KOPT-K1 (cell line): ENCODE results near the gene SPIB.
"Not testable (repeated sequence)": the region's sequence is repeated elsewhere in the genome, so short reads cannot be mapped to it uniquely, and the experiment has no call there.

ENCODE experiments used
- H3K27ac ChIP-seq: fragments of 200-600 bp; sonication (generic); 2 replicates; pipeline ENCODE4 v1.5.1; 2016; ENCODE audit warnings: antibody characterized with exemption, mild to moderate bottlenecking, low read depth, low read length; ENCODE audit not compliant: poor library complexity, severe bottlenecking
- H3K36me3 ChIP-seq: fragments of 200-600 bp; sonication (generic); 2 replicates; pipeline ENCODE4 v1.5.1; 2017; ENCODE audit warnings: antibody characterized with exemption, mild to moderate bottlenecking, low read length, moderate library complexity; ENCODE audit not compliant: insufficient read depth
- H3K9me3 ChIP-seq: fragments of 200-600 bp; sonication (generic); 2 replicates; pipeline ENCODE4 v1.5.1; 2017; ENCODE audit warnings: antibody characterized with exemption, low read length, mild to moderate bottlenecking; ENCODE audit not compliant: insufficient read depth, poor library complexity, severe bottlenecking

The SPIB gene

GRCh38 chr19:50435221-50435620 is 16.5 kb downstream of the SPIB start:
- no peaks in the 10 kb centered on the region for H3K9me3 ChIP-seq
- no peaks in the 10 kb centered on the region for H3K36me3 ChIP-seq
- H3K27ac ChIP-seq = no peak overlapping the region

GRCh38 chr19:50435627-50436026 is 16.9 kb downstream of the SPIB start:
- no peaks in the 10 kb centered on the region for H3K9me3 ChIP-seq
- H3K36me3 ChIP-seq = no peaks in the 10 kb centered on the region
- H3K27ac ChIP-seq = no peak overlapping the region

GRCh38 chr19:50437862-50438449 is 19.2 kb downstream of the SPIB start:
- H3K9me3 ChIP-seq = no peaks in the 10 kb centered on the region
- no peaks in the 10 kb centered on the region for H3K36me3 ChIP-seq
- no peak overlapping the region for H3K27ac ChIP-seq

- H3K36me3 ChIP-seq, H3K9me3 ChIP-seq, H3K27ac ChIP-seq: not testable (repeated sequence)
Observed at GRCh38 chr19:50439130-50439529, 20.4 kb downstream of the SPIB start.

GRCh38 chr19:50444059-50444458 is 25.3 kb downstream of the SPIB start:
- Histone ChIP-seq H3K27ac (no peak overlapping the region), H3K9me3 (no peaks in the 10 kb centered on the region), H3K36me3 (no peaks in the 10 kb centered on the region)

GRCh38 chr19:50447053-50447452 is 28.3 kb downstream of the SPIB start:
- H3K36me3 ChIP-seq = no peaks in the 10 kb centered on the region
- H3K27ac ChIP-seq = no peak overlapping the region
- no peaks in the 10 kb centered on the region for H3K9me3 ChIP-seq

GRCh38 chr19:50447750-50448149 is 29.0 kb downstream of the SPIB start:
- Histone ChIP-seq H3K36me3 (no peaks in the 10 kb centered on the region), H3K27ac (no peak overlapping the region), H3K9me3 (no peaks in the 10 kb centered on the region)

- no peaks in the 10 kb centered on the region for H3K9me3 ChIP-seq
- H3K27ac ChIP-seq = no peak overlapping the region
- H3K36me3 ChIP-seq = no peaks in the 10 kb centered on the region
Observed at GRCh38 chr19:50449236-50449899, 30.6 kb downstream of the SPIB start.

GRCh38 chr19:50450369-50451222 is 31.9 kb downstream of the SPIB start:
- Histone ChIP-seq H3K36me3 (no peaks in the 10 kb centered on the region), H3K9me3 (no peaks in the 10 kb centered on the region), H3K27ac (no peak overlapping the region)

GRCh38 chr19:50451223-50451534 is 32.4 kb downstream of the SPIB start:
- no peaks in the 10 kb centered on the region for H3K9me3 ChIP-seq
- H3K27ac ChIP-seq = no peak overlapping the region
- no peaks in the 10 kb centered on the region for H3K36me3 ChIP-seq

- Histone ChIP-seq H3K9me3 (no peaks in the 10 kb centered on the region), H3K27ac (no peak overlapping the region), H3K36me3 (no peaks in the 10 kb centered on the region)
Observed at GRCh38 chr19:50453243-50453642, 34.5 kb downstream of the SPIB start.

GRCh38 chr19:50455992-50456391 is 37.3 kb downstream of the SPIB start:
- H3K36me3 ChIP-seq = no peaks in the 10 kb centered on the region
- H3K27ac ChIP-seq = no peak overlapping the region
- H3K9me3 ChIP-seq = no peaks in the 10 kb centered on the region

- no peaks in the 10 kb centered on the region for H3K36me3 ChIP-seq
- no peaks in the 10 kb centered on the region for H3K9me3 ChIP-seq
- no peak overlapping the region for H3K27ac ChIP-seq
Observed at GRCh38 chr19:50457300-50457699, 38.6 kb downstream of the SPIB start.

- Histone ChIP-seq H3K36me3 (no peaks in the 10 kb centered on the region), H3K9me3 (no peaks in the 10 kb centered on the region), H3K27ac (no peak overlapping the region)
Observed at GRCh38 chr19:50458396-50459066, 39.8 kb downstream of the SPIB start.

GRCh38 chr19:50459067-50459456 is 40.3 kb downstream of the SPIB start:
- H3K27ac ChIP-seq = no peak overlapping the region
- no peaks in the 10 kb centered on the region for H3K36me3 ChIP-seq
- H3K9me3 ChIP-seq = no peaks in the 10 kb centered on the region
